OCI-LY7 (cell line): ENCODE data around the gene ADCY5.

Source experiments
- CTCF ChIP-seq: fragments of 200-600 bp; sonication (generic); conservative IDR thresholded peaks from 2 replicates; pipeline ENCODE4 v1.5.1; 2014; ENCODE audit warnings: mild to moderate bottlenecking, antibody characterized with exemption, low read length, moderate library complexity, mixed read lengths
- EZH2phosphoT487 ChIP-seq: fragments of 200-600 bp; sonication (generic); IDR thresholded peaks from 2 replicates; pipeline ENCODE4 v1.6.1; 2018; ENCODE audit warnings: low read depth, borderline replicate concordance, mild to moderate bottlenecking, mixed run types, antibody characterized with exemption, low read length, moderate library complexity, mixed read lengths

- TF ChIP-seq CTCF (no peak), EZH2phosphoT487 (no peak)
These were observed 29.6 kb downstream of the ADCY5 start for GRCh38 chr3:123419181-123419849.
